ENCODE measurements around the gene TNRC6A.
"Not testable (repeated sequence)": the region's sequence is repeated elsewhere in the genome, so short reads cannot be mapped to it uniquely, and the experiment has no call there.

The TNRC6A gene

DNA sequence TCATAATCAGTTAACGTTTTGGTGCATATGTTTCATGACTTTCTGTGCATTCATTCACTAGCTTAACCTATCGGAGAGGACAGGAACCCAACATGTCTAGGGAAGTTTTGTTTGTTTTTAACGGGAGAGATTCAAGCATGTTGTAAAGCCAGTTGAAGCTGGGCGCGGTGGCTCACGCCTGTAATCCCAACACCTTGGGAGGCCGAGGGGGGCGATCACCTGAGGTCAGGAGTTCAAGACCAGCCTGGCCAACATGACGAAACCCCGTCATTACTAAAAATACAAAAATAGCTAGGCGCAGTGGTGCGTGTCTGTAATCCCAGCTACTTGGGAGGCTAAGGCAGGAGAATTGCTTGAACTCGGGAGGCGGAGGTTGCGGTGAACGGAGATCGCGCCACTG lies 1.4 kb upstream of the TNRC6A start:
- no peak for DNase-seq (ENCODE audit: low spot score)

- DNase-seq (ENCODE audit: low spot score): no peak
These were observed 584 bp upstream of the TNRC6A start for GRCh38 chr16:24728891-24729242.

DNA sequence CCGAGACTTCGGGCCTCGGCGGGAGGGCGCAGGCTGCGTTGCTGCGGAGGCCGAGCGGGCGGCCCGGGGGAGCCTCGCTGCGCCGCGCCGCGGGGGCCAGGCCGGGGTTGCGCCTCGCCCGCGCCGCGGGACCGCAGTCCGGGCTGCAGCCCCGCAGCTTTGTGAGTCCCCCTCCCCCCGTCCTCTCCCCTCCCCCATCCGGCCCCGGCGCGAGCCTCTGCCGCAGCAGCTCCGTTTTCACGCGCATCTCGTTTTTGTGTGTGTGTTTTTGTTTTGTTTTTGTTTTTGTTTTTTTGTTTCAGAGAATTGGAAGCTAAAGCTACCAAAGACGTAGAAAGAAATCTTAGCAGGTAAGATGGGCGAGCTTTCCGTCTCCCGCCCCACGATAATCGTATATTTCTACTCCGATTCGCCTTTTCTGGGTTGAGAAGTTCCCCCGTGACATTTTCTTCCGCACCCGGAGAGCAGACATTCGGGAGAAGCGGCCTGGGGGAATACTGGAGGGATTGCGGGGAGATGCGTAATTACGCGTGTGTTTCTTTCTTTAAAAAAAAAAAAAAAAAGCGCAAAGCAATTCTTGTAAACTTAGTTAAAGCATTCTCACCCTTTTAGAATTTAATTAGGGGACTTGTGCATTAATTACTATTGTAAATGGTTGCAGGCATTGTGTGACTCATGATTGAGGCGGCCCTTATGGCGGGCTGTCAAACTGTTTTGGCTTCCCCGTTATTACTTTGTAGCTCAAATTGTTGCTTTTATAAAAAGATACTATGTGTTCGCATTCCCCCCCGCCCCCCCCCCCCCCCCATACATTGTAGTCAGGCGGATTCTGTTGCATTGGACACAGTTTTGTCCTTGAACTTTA lies 732 bp downstream of the TNRC6A start:
- DNase-seq (ENCODE audit: low spot score): peak; percentile 30

- no peak for DNase-seq (ENCODE audit: low spot score)
These were observed 1.5 kb downstream of the TNRC6A start for GRCh38 chr16:24730914-24731313.

GRCh38 chr16:24731722-24732419 lies 2.4 kb downstream of the TNRC6A start:
- DNase-seq (ENCODE audit: low spot score): no peak

GRCh38 chr16:24734382-24734781 lies 4.9 kb downstream of the TNRC6A start:
- no peak for DNase-seq (ENCODE audit: low spot score)

- DNase-seq (ENCODE audit: low spot score): no peak
These were observed 7.3 kb downstream of the TNRC6A start for GRCh38 chr16:24736758-24737157.

DNA sequence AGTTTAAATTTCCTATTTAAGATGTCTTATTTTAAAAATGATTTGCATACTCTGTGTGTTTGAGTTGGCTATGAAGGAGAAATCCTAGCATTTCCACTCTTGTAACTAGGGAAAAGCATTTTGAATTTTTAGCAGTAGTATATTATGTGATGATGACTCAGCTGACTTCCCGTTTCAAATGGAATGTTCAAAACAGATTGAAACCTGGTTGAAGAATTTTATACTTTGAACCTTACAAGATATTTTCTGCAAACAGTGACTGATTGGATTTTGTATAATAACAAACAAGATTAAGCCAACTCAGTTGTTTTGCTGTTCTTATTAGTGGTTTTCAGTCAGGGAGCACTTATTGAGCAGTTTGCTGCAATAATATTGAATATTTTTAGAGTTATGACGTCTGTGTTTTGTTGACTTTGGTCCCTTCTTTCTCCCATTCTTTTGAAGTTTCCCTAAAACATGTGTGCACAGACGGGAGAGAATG lies 8.0 kb downstream of the TNRC6A start:
- no peak for DNase-seq (ENCODE audit: low spot score)

DNA sequence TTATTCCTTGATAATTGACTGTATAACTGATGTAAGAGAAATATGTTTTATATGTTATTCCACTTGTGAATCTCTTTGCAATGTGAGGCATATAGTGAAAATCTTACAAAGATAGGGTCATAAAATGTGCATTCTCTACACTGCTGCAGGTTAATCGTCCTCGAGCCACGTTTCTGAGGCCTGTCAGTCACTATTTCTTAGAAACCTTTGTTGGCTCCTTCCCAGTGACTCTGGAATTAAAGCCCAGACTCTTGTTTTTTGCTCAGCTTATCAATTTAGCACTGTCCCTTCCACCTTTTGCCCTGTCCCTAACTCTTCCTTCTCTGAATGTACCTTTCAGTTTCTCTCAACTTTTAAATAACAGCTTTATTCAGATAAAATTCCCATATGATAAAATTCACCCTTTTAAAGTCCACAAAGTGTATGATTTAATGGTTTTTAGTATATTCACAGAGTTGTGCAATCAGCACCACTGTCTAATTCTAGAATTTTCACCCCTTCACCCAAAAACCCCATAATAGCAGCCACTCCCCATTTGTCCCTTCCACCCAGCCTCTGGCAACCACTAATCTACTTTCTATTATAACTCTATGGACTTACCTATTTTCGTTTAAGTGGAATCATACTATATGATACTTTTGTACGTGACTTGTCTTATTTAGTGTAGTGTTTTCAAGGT lies 8.6 kb downstream of the TNRC6A start:
- no peak for DNase-seq (ENCODE audit: low spot score)

DNA sequence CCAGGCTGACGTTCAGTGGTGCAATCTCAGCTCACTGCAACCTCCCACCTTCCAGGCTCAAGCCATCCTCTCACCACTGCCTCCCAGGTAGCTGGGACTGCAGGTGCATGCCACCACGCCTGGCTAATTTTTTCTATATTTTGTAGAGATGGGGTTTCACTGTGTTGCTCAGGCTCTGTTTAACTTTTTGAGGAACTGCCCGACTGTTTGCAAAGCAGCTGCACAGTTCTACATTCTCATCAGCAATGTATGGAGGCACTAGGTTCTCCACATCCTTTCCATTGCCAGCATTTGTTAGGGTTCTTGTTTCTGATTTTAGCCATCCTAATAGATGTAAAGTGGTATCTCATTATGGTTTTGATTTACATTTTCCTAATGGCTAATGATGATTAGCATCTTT lies 9.4 kb downstream of the TNRC6A start:
- DNase-seq (ENCODE audit: low spot score): no peak

DNA sequence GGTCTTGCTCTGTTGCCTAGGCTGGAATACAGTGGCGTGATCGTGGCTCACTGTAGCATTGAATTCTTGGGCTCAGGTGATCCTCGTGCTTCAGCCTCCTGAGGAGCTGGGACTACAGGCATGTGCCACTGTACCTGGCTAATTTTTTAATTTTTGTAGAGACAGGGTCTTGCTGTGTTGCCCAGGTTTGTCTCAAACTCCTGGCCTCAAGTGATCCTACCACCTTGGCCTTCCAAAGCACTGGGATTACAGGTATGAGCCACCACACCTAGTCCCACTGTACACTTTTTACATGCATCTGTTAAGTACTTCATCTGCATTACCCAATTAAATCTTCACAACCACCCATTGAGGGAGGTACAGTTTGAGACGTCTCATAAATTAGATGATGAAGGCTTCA lies 12.4 kb downstream of the TNRC6A start:
- no peak for DNase-seq (ENCODE audit: low spot score)

DNA sequence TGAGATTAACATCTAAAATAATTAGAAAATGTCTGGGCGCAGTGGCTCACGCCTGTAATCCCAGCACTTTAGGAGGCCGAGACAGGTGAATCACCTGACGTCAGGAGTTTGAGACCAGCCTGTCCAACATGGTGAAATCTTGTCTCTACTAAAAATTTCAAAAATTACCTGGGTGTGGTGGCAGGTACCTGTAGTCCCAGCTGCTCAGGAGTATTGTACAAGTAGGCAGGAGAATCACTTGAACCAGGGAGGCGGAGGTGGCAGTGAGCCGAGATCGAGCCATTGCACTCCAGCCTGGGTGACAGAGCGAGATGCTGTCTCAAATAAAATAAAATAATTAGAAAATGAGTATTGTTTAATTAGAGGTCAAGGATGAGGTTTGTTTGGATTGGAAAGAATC lies 13.2 kb downstream of the TNRC6A start:
- not testable (repeated sequence) for DNase-seq (ENCODE audit: low spot score)

- DNase-seq (ENCODE audit: low spot score): no peak
These were observed 15.9 kb downstream of the TNRC6A start for GRCh38 chr16:24745391-24745790.

DNA sequence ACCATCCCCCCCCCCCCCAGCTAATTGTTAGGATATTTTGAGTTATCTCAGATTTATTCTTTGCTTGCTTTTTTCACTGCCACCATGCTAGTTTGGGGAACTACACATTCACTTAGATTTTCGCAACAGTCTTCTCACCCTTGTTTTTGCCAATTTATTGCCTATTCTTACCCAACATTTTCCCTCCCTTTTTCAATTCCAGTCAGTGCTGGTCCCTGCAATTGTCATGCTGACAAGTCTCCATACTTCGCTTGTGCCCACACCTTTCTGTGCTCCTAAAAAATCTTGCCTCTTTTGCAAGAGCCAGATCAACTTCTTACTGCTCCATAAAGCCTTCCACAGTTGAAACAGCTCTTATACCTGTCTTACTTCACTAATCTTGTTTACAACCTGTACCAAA lies 16.3 kb downstream of the TNRC6A start:
- no peak for DNase-seq (ENCODE audit: low spot score)

DNA sequence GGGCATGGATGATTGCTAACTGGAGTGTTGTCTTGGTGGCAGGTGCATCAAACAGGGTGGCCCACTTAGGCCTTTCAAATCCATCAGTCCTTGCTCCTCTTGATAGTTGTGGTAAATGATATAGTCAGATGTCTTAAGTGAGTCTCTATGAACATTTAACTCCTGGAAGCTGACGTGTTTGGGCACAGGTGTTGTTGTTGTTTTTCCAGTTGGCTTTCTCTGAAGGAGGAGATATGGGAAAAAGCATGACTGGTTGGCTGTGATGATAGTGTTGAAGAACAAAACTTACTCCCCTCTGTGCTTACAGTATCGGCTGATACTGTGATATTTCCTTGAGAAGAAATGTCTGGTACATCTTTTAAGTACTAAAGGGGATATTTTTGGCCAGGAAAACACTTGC lies 18.0 kb downstream of the TNRC6A start:
- no peak for DNase-seq (ENCODE audit: low spot score)

- DNase-seq (ENCODE audit: low spot score): peak; percentile 37
These were observed 18.8 kb downstream of the TNRC6A start for GRCh38 chr16:24748242-24748641.

DNA sequence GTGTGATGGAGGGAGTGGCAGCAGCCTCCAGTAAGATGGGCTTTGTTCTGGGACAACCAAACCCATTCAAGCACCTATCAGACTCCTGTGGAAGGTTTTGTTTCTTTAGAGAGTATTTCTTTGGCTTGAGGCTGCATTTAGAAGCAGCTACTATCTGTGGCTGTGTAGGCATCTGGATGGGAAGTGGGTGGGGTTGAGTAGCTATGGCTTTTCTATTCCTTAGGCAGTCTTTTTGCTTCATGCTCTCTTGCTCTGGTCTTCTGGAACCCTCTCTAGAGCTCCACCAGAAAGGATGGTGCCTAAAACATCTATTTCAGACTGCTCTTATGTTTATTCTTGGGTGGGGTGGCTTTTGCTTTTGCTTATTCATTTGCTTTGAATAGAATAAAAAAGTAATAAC lies 19.9 kb downstream of the TNRC6A start:
- DNase-seq (ENCODE audit: low spot score): no peak

DNA sequence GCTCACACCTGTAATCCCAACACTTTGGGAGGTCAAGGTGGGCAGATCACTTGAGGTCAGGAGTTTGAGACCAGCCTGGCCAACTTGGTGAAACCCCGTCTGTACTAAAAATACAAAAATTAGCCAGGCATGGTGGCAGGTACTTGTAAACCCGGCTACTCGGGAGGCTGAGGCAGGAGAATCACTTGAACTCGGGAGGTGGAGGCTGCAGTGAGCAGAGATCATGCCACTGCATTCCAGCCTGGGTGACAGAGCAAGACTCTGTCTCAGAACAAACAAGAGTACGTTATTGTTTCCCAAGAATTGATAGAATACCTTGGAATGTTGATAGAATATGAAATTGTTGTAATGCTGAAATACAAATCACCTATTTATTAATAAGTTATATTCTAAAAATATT lies 20.4 kb downstream of the TNRC6A start:
- DNase-seq (ENCODE audit: low spot score): not testable (repeated sequence)

- DNase-seq (ENCODE audit: low spot score): no peak
These were observed 23.5 kb downstream of the TNRC6A start for GRCh38 chr16:24753000-24753399.

- DNase-seq (ENCODE audit: low spot score): no peak
These were observed 24.0 kb downstream of the TNRC6A start for GRCh38 chr16:24753437-24753836.

- no peak for DNase-seq (ENCODE audit: low spot score)
These were observed 25.1 kb downstream of the TNRC6A start for GRCh38 chr16:24754543-24754942.

GRCh38 chr16:24755201-24755874 lies 25.9 kb downstream of the TNRC6A start:
- no peak for DNase-seq (ENCODE audit: low spot score)
